Trophoblast cell (in vitro differentiated cells and primary cell): ENCODE results near the gene CHMP2B.

Source experiments
- DNase-seq, 2 donors: peaks; one replicate each; pipeline ENCODE4 v3.0.0-alpha.2; 2016
- H2AFZ ChIP-seq: 2 replicates; pipeline ENCODE4 v1.6.1; 2013; ENCODE audit warnings: low read length, moderate library complexity, mild to moderate bottlenecking; ENCODE audit not compliant: insufficient read depth, poor library complexity
- H2AK5ac ChIP-seq: 2 replicates; pipeline ENCODE4 v1.6.1; 2013; ENCODE audit warnings: mild to moderate bottlenecking, low read length
- H2BK120ac ChIP-seq: 2 replicates; pipeline ENCODE4 v1.6.1; 2013; ENCODE audit warnings: low read length, mild to moderate bottlenecking, moderate library complexity; ENCODE audit not compliant: insufficient read depth, poor library complexity
- H2BK12ac ChIP-seq: 2 replicates; pipeline ENCODE4 v1.6.1; 2013; ENCODE audit warnings: mild to moderate bottlenecking, low read length, moderate library complexity
- H2BK5ac ChIP-seq: 2 replicates; pipeline ENCODE4 v1.6.1; 2013; ENCODE audit warnings: low read length, low read depth, moderate library complexity, mild to moderate bottlenecking; ENCODE audit not compliant: poor library complexity
- H3K14ac ChIP-seq: 2 replicates; pipeline ENCODE4 v1.6.1; 2013; ENCODE audit warnings: mild to moderate bottlenecking, low read length
- H3K18ac ChIP-seq: 2 replicates; pipeline ENCODE4 v1.6.1; 2013; ENCODE audit warnings: mild to moderate bottlenecking, low read length
- H3K23ac ChIP-seq: 2 replicates; pipeline ENCODE4 v1.6.1; 2013; ENCODE audit warnings: low read length
- H3K27ac ChIP-seq: 2 replicates; pipeline ENCODE4 v1.5.1; 2013; ENCODE audit warnings: low read depth, mild to moderate bottlenecking, inconsistent platforms, low read length, moderate library complexity
- H3K27me3 ChIP-seq: 2 replicates; pipeline ENCODE4 v1.6.1; 2013; ENCODE audit warnings: inconsistent platforms, mild to moderate bottlenecking, low read length, moderate library complexity; ENCODE audit not compliant: insufficient read depth
- H3K36me3 ChIP-seq, 2 experiments: 1 replicate in 1 of 2; 2 replicates in 1 of 2; pipeline ENCODE4 v1.6.1; 2013; ENCODE audit warnings: low read length in 2 of 2, mild to moderate bottlenecking in 2 of 2, moderate library complexity in 1 of 2; ENCODE audit not compliant: insufficient read depth in 2 of 2, control insufficient read depth in 1 of 2
- H3K4ac ChIP-seq: 2 replicates; pipeline ENCODE4 v1.6.1; 2013; ENCODE audit warnings: low read depth, mild to moderate bottlenecking, low read length, moderate library complexity
- H3K4me1 ChIP-seq, 2 experiments: 1 replicate in 1 of 2; 2 replicates in 1 of 2; pipeline ENCODE4 v1.6.1; 2013; ENCODE audit warnings: low read length in 2 of 2, mild to moderate bottlenecking in 2 of 2, moderate library complexity in 1 of 2; ENCODE audit not compliant: insufficient read depth in 2 of 2, control insufficient read depth in 1 of 2
- H3K4me2 ChIP-seq: 2 replicates; pipeline ENCODE4 v1.6.1; 2013; ENCODE audit warnings: inconsistent platforms, mild to moderate bottlenecking, low read length, moderate library complexity
- H3K4me3 ChIP-seq: 2 replicates; pipeline ENCODE4 v1.5.1; 2013; ENCODE audit warnings: mild to moderate bottlenecking, low read depth, low read length, inconsistent platforms
- H3K79me1 ChIP-seq: one replicate; pipeline ENCODE4 v1.6.1; 2013; ENCODE audit warnings: low read length
- H3K79me2 ChIP-seq: 2 replicates; pipeline ENCODE4 v1.6.1; 2013; ENCODE audit warnings: low read length, mild to moderate bottlenecking; ENCODE audit not compliant: control insufficient read depth, insufficient read depth, poor library complexity
- H3K9ac ChIP-seq: 2 replicates; pipeline ENCODE4 v1.6.1; 2013; ENCODE audit warnings: mild to moderate bottlenecking, low read length
- H3K9me3 ChIP-seq: 2 replicates; pipeline ENCODE4 v1.6.1; 2013; ENCODE audit warnings: low read depth, mild to moderate bottlenecking, control low read depth, inconsistent platforms, low read length; ENCODE audit not compliant: insufficient read depth
- H4K12ac ChIP-seq: 2 replicates; pipeline ENCODE4 v1.6.1; 2013; ENCODE audit warnings: low read depth, mild to moderate bottlenecking, low read length, moderate library complexity
- H4K8ac ChIP-seq: 2 replicates; pipeline ENCODE4 v1.6.1; 2013; ENCODE audit warnings: low read depth, mild to moderate bottlenecking, low read length, moderate library complexity
- H4K91ac ChIP-seq: one replicate; pipeline ENCODE4 v1.6.1; 2013; ENCODE audit warnings: low read depth, mild to moderate bottlenecking, low read length, moderate library complexity
- WGBS: extraction: QIAGEN DNeasy Blood & Tissue Kit; methylation state at CpG from one replicate; pipeline ENCODE4 v1.1.7; 2013; ENCODE audit warnings: missing lambda C conversion rate; ENCODE audit not compliant: insufficient read length, insufficient coverage; ENCODE audit errors: extremely low coverage; 5-methylcytosine and 5-hydroxymethylcytosine counted together

The CHMP2B gene

DNA sequence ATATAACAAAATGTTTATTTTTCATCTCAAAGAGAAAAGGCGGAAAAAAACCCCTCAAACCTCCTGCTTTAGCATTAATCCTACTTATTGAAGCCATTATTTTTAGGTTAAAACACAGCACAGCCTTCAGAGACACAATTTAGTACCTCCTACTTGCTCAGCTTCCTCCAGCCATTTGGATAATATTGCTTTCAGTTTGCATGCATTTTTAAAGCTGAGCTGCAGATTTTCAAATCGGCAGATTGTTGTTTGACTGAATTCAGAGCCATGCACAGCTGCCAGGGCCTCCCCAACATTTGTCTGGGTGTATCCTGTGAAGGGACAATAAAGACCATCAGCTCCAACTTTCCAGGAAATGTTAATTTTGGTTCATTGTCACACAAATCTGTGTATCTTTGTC is 34.8 kb downstream of the CHMP2B start:
- Histone ChIP-seq H3K79me1 (no peaks in the 10 kb centered on the region), H4K91ac (no peak overlapping the region), H3K14ac (no peak overlapping the region), H2AK5ac (no peak overlapping the region), H2BK120ac (no peak overlapping the region), H3K4me3 (no peak overlapping the region), H4K8ac (no peak overlapping the region), H3K9me3 (no peaks in the 10 kb centered on the region), H3K9ac (no peak overlapping the region), H3K4me1 (no peaks in the 10 kb centered on the region), H3K27me3 (no peaks in the 10 kb centered on the region), H3K23ac (no peak overlapping the region), H3K4me2 (no peak overlapping the region), H3K79me2 (no peaks in the 10 kb centered on the region), H2BK12ac (no peak overlapping the region), H3K36me3 (no peaks in the 10 kb centered on the region), H3K27ac (no peak overlapping the region), H3K18ac (no peak overlapping the region), H2BK5ac (no peak overlapping the region), H3K4ac (no peak overlapping the region), H4K12ac (no peak overlapping the region), H2AFZ (no peak overlapping the region)
- WGBS: no CpG with 5 or more reads among the region's 2 CpGs
- no peak for DNase-seq

DNA sequence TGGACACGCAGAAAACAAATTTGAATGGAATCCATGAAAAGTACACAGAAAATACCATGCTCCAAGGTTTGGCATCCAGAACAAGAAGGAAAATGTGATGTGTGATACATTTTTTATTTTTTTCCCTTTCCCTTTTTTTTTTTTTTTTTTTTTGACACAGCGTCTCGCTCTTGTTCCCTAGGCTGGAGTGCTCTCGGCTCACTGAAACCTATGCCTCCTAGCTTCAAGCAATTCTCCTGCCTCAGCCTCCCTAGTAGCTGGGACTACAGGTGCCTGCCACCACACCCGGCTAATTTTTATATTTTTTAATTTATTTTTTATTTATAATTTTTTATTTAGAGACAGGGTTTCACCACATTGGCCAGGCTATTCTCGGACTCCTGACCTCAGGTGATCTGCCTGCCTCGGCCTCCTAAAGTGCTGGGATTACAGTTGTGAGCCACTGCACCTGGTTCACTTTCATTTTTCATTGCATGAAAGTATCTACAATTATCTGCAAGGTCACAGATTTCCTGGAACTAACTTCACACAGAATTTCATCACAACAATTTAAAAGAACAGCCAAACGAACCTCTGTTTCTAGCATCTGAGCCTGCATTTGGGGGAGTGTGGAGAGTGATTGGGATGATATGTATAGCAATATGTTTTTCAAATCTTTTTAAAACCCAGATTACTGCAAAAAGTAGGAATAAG is 41.0 kb downstream of the CHMP2B start:
- no peaks in the 10 kb centered on the region for H3K4me1 ChIP-seq
- no peak overlapping the region for H2BK120ac ChIP-seq
- no peak overlapping the region for H3K14ac ChIP-seq
- no CpG with 5 or more reads among the region's 8 CpGs for WGBS
- H3K4me3 ChIP-seq: no peak overlapping the region
- no peak overlapping the region for H2AK5ac ChIP-seq
- H3K36me3 ChIP-seq: no peaks in the 10 kb centered on the region
- H3K23ac ChIP-seq: no peak overlapping the region
- no peak overlapping the region for H3K4me2 ChIP-seq
- no peak overlapping the region for H2AFZ ChIP-seq
- no peaks in the 10 kb centered on the region for H3K27me3 ChIP-seq
- H2BK5ac ChIP-seq: no peak overlapping the region
- no peak overlapping the region for H3K4ac ChIP-seq
- H3K18ac ChIP-seq: no peak overlapping the region
- H3K9ac ChIP-seq: no peak overlapping the region
- H4K12ac ChIP-seq: no peak overlapping the region
- H3K79me1 ChIP-seq: no peaks in the 10 kb centered on the region
- no peak overlapping the region for H4K91ac ChIP-seq
- no peak for DNase-seq
- no peak overlapping the region for H3K27ac ChIP-seq
- H3K79me2 ChIP-seq: no peaks in the 10 kb centered on the region
- H4K8ac ChIP-seq: no peak overlapping the region
- H3K9me3 ChIP-seq: no peaks in the 10 kb centered on the region
- no peak overlapping the region for H2BK12ac ChIP-seq

DNA sequence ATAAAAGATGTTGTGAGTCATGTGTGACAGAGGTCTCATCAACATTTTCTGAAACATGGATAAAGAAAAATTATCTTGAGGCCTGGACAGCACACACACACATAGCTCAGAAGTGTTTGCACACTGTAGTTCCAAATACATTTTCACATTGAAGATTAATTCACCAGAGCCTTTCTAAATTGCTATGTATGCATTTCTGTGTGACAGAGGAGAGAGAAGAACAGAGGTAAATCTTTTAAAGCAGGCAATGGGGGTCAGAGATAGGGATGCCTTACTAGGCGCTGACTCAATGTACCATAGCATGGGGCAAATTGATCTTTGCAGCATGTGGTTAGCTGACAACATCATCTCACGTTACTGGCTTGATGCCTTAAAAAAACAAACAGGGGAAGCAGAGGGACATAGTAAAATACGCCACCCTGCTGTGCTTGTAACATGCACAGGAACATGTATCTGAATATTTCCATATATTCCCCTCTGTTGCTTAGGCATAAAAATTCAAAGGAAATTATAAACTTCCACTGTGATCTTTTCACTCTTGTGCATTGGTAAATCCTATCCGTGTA is 41.6 kb downstream of the CHMP2B start:
- H3K79me2 ChIP-seq: no peaks in the 10 kb centered on the region
- H2BK120ac ChIP-seq: no peak overlapping the region
- no peak overlapping the region for H3K23ac ChIP-seq
- H3K4me1 ChIP-seq: no peaks in the 10 kb centered on the region
- no peak overlapping the region for H3K18ac ChIP-seq
- no peak overlapping the region for H2BK12ac ChIP-seq
- H3K4ac ChIP-seq: no peak overlapping the region
- no peak overlapping the region for H3K9ac ChIP-seq
- H3K27ac ChIP-seq: no peak overlapping the region
- no peak overlapping the region for H3K14ac ChIP-seq
- H4K91ac ChIP-seq: no peak overlapping the region
- no peaks in the 10 kb centered on the region for H3K36me3 ChIP-seq
- WGBS: no CpG with 5 or more reads among the region's 4 CpGs
- H3K4me3 ChIP-seq: no peak overlapping the region
- no peak overlapping the region for H2AK5ac ChIP-seq
- no peaks in the 10 kb centered on the region for H3K79me1 ChIP-seq
- no peak overlapping the region for H2BK5ac ChIP-seq
- H3K27me3 ChIP-seq: no peaks in the 10 kb centered on the region
- H3K4me2 ChIP-seq: no peak overlapping the region
- DNase-seq: no peak
- H4K8ac ChIP-seq: no peak overlapping the region
- no peak overlapping the region for H2AFZ ChIP-seq
- H3K9me3 ChIP-seq: no peaks in the 10 kb centered on the region
- no peak overlapping the region for H4K12ac ChIP-seq

DNA sequence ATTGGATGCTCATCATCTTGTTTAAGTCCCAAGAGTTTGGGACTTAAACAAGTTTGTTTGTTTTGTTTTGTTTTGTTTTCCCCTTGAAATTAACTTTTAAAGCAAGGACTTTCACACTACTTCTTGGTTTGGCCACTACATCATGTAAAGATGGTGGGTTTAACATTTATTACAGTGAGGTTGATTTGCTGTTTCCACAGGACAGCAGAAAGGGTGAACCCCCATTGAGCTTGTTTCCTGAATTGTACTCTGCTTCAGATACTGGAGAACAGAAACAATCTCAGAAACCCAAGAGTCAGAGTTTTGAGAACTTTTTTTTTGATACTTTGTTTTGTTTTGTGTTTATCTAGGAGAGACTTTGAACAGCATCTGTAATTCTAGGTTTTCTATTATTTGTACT is 42.6 kb downstream of the CHMP2B start:
- Histone ChIP-seq H3K18ac (no peak overlapping the region), H2BK5ac (no peak overlapping the region), H3K23ac (no peak overlapping the region), H4K8ac (no peak overlapping the region), H2BK12ac (no peak overlapping the region), H2BK120ac (no peak overlapping the region), H3K14ac (no peak overlapping the region), H3K4me3 (no peak overlapping the region), H3K27me3 (no peaks in the 10 kb centered on the region), H4K91ac (no peak overlapping the region), H3K27ac (no peak overlapping the region), H3K79me2 (no peaks in the 10 kb centered on the region), H2AFZ (no peak overlapping the region), H2AK5ac (no peak overlapping the region), H3K4me1 (no peaks in the 10 kb centered on the region), H3K4ac (no peak overlapping the region), H3K9me3 (no peaks in the 10 kb centered on the region), H3K79me1 (no peaks in the 10 kb centered on the region), H3K36me3 (no peaks in the 10 kb centered on the region), H3K4me2 (no peak overlapping the region), H4K12ac (no peak overlapping the region), H3K9ac (no peak overlapping the region)
- DNase-seq: no peak
